Measurements from ENCODE around the gene NHLRC2. TPM values are rescaled to one million over a fixed set of nuclear protein-coding genes. Genes with fewer than 3 reads are reported as not detected.

Gene NHLRC2
- total RNA-seq, 1 donor from 2014 or later, result 30.1 TPM

GRCh38 chr10:113872139-113873030 is 17.9 kb downstream of the NHLRC2 start:
- H3K4me3 ChIP-seq (ENCODE audit: low read depth, low read length), result no peak overlapping the region
- TF ChIP-seq, protein P1, sequence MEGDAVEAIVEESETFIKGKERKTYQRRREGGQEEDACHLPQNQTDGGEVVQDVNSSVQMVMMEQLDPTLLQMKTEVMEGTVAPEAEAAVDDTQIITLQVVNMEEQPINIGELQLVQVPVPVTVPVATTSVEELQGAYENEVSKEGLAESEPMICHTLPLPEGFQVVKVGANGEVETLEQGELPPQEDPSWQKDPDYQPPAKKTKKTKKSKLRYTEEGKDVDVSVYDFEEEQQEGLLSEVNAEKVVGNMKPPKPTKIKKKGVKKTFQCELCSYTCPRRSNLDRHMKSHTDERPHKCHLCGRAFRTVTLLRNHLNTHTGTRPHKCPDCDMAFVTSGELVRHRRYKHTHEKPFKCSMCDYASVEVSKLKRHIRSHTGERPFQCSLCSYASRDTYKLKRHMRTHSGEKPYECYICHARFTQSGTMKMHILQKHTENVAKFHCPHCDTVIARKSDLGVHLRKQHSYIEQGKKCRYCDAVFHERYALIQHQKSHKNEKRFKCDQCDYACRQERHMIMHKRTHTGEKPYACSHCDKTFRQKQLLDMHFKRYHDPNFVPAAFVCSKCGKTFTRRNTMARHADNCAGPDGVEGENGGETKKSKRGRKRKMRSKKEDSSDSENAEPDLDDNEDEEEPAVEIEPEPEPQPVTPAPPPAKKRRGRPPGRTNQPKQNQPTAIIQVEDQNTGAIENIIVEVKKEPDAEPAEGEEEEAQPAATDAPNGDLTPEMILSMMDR (conservative IDR thresholded peaks at IDR 0.05; ENCODE audit: low read depth, low read length), result no peak
- DNase-seq (ENCODE audit: low read depth), result no peak

DNA sequence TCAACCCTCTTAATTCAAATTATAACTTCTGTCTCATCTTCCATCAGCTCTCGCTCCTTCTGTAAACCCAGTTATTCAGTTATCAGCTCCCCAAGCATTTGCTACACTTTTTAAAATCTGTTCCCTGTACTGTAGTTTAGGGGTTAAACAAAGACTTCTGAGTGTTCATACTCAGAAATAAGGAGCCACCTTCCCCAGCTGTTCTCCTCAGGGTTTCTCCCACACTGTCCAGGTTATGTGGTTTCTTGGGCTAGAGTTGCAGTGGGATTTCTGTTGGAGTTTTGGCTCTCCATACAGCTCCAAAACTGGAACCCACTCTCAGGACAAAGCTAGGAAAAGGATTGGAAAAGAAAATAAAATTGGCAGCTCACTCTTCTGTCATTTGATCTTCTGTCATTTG is 20.8 kb downstream of the NHLRC2 start:
- DNase-seq (ENCODE audit: low read depth), result no peak
- TF ChIP-seq, protein P1 (conservative IDR thresholded peaks at IDR 0.05; ENCODE audit: low read depth, low read length), result no peak
- no peak overlapping the region for H3K4me3 ChIP-seq (ENCODE audit: low read depth, low read length)

GRCh38 chr10:113876461-113876860 is 22.0 kb downstream of the NHLRC2 start:
- H3K4me3 ChIP-seq (ENCODE audit: low read depth, low read length), result no peak overlapping the region
- TF ChIP-seq, protein P1 (conservative IDR thresholded peaks at IDR 0.05; ENCODE audit: low read depth, low read length), result no peak
- DNase-seq (ENCODE audit: low read depth), result no peak

GRCh38 chr10:113879691-113880090 is 25.2 kb downstream of the NHLRC2 start:
- DNase-seq (ENCODE audit: low read depth), result no peak
- TF ChIP-seq, protein P1 (conservative IDR thresholded peaks at IDR 0.05; ENCODE audit: low read depth, low read length), result no peak

GRCh38 chr10:113880236-113880635 is 25.8 kb downstream of the NHLRC2 start:
- TF ChIP-seq, protein P1 (conservative IDR thresholded peaks at IDR 0.05; ENCODE audit: low read depth, low read length), result no peak
- no peak overlapping the region for H3K4me3 ChIP-seq (ENCODE audit: low read depth, low read length)
- peak; percentile 31 for DNase-seq (ENCODE audit: low read depth)

More at GRCh38 chr10:113879691-113880090, 25.2 kb downstream of the NHLRC2 start:
- H3K4me3 ChIP-seq (ENCODE audit: low read depth, low read length), result no peak overlapping the region

- no peak for DNase-seq (ENCODE audit: low read depth)
- TF ChIP-seq, protein P1 (conservative IDR thresholded peaks at IDR 0.05; ENCODE audit: low read depth, low read length), result no peak
- no peak overlapping the region for H3K4me3 ChIP-seq (ENCODE audit: low read depth, low read length)
These were observed 27.8 kb downstream of the NHLRC2 start for GRCh38 chr10:113882240-113882639.

GRCh38 chr10:113889911-113890310 is 35.5 kb downstream of the NHLRC2 start:
- no peak overlapping the region for H3K4me3 ChIP-seq (ENCODE audit: low read depth, low read length)
- no peak for DNase-seq (ENCODE audit: low read depth)
- TF ChIP-seq, protein P1 (conservative IDR thresholded peaks at IDR 0.05; ENCODE audit: low read depth, low read length), result no peak
